Progenitor cell of endocrine pancreas (in vitro differentiated cells): ENCODE measurements around the gene C1QB. TPM values are rescaled to one million over a fixed set of nuclear protein-coding genes. Genes with fewer than 3 reads are reported as not detected.

ENCODE experiments used
- DNase-seq: peaks from one replicate; pipeline ENCODE4 v3.0.0; 2021; ENCODE audit warnings: low spot score; ENCODE audit not compliant: unreplicated experiment
- H3K27ac Mint-ChIP-seq: 2 replicates; pipeline ENCODE4 v1.8.0; 2021; ENCODE audit warnings: mild to moderate bottlenecking, moderate library complexity, mixed read lengths
- H3K27me3 Mint-ChIP-seq: 2 replicates; pipeline ENCODE4 v1.8.0; 2021; ENCODE audit warnings: mixed read lengths
- H3K36me3 Mint-ChIP-seq: 2 replicates; pipeline ENCODE4 v1.8.0; 2022; ENCODE audit warnings: mixed read lengths; ENCODE audit not compliant: insufficient read depth
- H3K4me1 Mint-ChIP-seq: 2 replicates; pipeline ENCODE4 v1.8.0; 2021; ENCODE audit warnings: low read depth, mixed read lengths
- H3K4me3 Mint-ChIP-seq: 2 replicates; pipeline ENCODE4 v1.8.0; 2021; ENCODE audit warnings: low read depth, mild to moderate bottlenecking, moderate library complexity, mixed read lengths
- H3K9me3 Mint-ChIP-seq: 2 replicates; pipeline ENCODE4 v1.8.0; 2021; ENCODE audit warnings: low read depth, mixed read lengths
- CTCF ChIP-seq: fragments of 200-600 bp; sonication (generic); IDR thresholded peaks from one replicate; pipeline ENCODE4 v1.5.0; 2021; ENCODE audit warnings: antibody characterized with exemption, mild to moderate bottlenecking; ENCODE audit not compliant: unreplicated experiment
- total RNA-seq: library from RNA; stranded (reverse); gene quantifications from 2 replicates; pipeline ENCODE4 v1.2.1, GENCODE V29; 2021

C1QB gene
- total RNA-seq, 1 donor from 2014 or later = not detected

- Mint-ChIP-seq H3K27me3 (peaks cover 80% of the 10 kb centered on the region), H3K4me1 (no peaks in the 10 kb centered on the region), H3K27ac (no peak overlapping the region), H3K9me3 (no peaks in the 10 kb centered on the region), H3K36me3 (no peaks in the 10 kb centered on the region), H3K4me3 (no peak overlapping the region)
- no peak for TF ChIP-seq CTCF
- peak; percentile 80 for DNase-seq
These were observed 41.5 kb upstream of the C1QB start for GRCh38 chr1:22611530-22611947.

GRCh38 chr1:22612671-22613571, 40.1 kb upstream of the C1QB start:
- H3K27ac Mint-ChIP-seq = no peak overlapping the region
- no peaks in the 10 kb centered on the region for H3K9me3 Mint-ChIP-seq
- no peak overlapping the region for H3K4me3 Mint-ChIP-seq
- no peaks in the 10 kb centered on the region for H3K4me1 Mint-ChIP-seq
- peaks cover 78% of the 10 kb centered on the region for H3K27me3 Mint-ChIP-seq
- no peak for DNase-seq
- H3K36me3 Mint-ChIP-seq = no peaks in the 10 kb centered on the region
- TF ChIP-seq CTCF = no peak

- Mint-ChIP-seq H3K9me3 (no peaks in the 10 kb centered on the region), H3K4me3 (no peak overlapping the region), H3K36me3 (no peaks in the 10 kb centered on the region)
These were observed 39.5 kb upstream of the C1QB start for GRCh38 chr1:22613572-22613918.

GRCh38 chr1:22613951-22614350, 39.1 kb upstream of the C1QB start:
- H3K4me1 Mint-ChIP-seq = no peaks in the 10 kb centered on the region
- no peaks in the 10 kb centered on the region for H3K9me3 Mint-ChIP-seq
- TF ChIP-seq CTCF = no peak
- H3K4me3 Mint-ChIP-seq = no peak overlapping the region
- no peak for DNase-seq
- no peaks in the 10 kb centered on the region for H3K36me3 Mint-ChIP-seq
- H3K27me3 Mint-ChIP-seq = peaks cover 70% of the 10 kb centered on the region
- no peak overlapping the region for H3K27ac Mint-ChIP-seq

More at GRCh38 chr1:22613572-22613918, 39.5 kb upstream of the C1QB start:
- no peak for TF ChIP-seq CTCF
- Mint-ChIP-seq H3K27me3 (peaks cover 72% of the 10 kb centered on the region), H3K27ac (no peak overlapping the region), H3K4me1 (no peaks in the 10 kb centered on the region)
- no peak for DNase-seq

GRCh38 chr1:22615886-22616285, 37.1 kb upstream of the C1QB start:
- no peak for DNase-seq
- H3K4me3 Mint-ChIP-seq = no peak overlapping the region
- H3K4me1 Mint-ChIP-seq = no peaks in the 10 kb centered on the region
- no peak for TF ChIP-seq CTCF
- H3K27me3 Mint-ChIP-seq = peaks cover 62% of the 10 kb centered on the region
- H3K36me3 Mint-ChIP-seq = no peaks in the 10 kb centered on the region
- no peaks in the 10 kb centered on the region for H3K9me3 Mint-ChIP-seq
- H3K27ac Mint-ChIP-seq = no peak overlapping the region
